HG03045 (cell line): ENCODE results near the gene DHRS1.
"Not testable (repeated sequence)": the region's sequence is repeated elsewhere in the genome, so short reads cannot be mapped to it uniquely, and the experiment has no call there.

Source experiments
- ATAC-seq: cut with Tn5 transposase; IDR thresholded peaks from one replicate; pipeline ENCODE4 v1.9.1; 2021; ENCODE audit warnings: mild to moderate bottlenecking, moderate library complexity; ENCODE audit not compliant: unreplicated experiment

DHRS1 gene

DNA sequence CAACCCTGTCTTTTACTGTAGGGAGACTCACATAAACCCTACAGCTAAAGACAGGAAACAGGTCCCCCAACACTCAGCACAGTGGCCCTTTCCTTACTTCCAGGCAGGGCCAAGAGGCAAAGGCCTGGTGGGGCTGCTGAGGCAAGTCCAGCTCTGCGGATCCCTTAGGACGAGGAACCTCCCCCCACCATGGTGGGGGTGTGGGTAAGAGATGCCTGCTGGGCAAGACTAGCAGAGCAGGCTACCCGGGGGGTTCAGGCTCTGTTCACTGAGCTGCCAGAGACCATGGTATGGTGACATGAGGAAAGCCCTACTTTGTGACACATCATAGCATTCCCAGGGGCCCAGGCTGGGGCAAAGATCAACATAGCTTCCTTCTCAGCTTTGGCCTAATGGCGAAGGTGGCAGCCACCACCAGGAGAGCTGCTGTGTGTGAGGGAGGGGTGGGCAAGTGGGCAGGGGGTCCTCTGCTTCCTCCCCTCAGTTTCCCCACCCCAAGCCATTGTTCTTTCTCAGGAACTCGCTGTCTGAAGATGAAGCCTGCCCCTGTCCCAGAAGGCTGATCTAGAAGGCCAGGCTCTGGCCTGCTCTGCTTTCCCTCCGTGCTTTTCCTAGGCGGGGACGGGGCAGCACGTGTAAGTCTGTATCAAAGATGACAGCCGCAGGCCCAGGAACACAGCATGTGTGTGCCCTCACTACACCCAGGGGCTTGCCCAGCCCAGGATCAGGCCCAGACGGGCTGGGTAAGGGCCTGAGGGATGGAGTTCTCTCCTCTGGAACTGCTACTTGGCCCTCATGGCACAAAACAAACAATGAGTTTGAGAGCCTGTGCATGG is 47.1 kb downstream of the DHRS1 start:
- no peak for ATAC-seq

DNA sequence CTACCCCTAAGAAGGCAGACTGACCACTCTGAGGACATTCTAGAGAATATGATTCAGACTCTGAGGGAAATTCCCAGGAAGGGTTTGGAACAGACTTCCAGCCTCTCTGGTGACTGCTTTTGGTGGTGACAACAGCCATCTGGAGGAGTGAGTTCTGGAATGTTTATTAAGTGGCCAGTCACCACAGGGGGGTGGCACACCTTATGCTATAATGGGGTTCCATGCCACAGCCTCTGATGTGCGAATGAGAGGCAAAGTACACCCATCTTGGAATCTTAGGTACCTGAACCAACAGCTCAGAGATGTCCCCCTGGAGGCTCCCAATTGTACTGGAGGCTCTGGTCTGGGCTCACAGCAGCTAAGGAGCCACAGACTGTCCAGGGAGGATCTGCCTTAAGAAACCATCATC is 47.7 kb downstream of the DHRS1 start:
- ATAC-seq = no peak

DNA sequence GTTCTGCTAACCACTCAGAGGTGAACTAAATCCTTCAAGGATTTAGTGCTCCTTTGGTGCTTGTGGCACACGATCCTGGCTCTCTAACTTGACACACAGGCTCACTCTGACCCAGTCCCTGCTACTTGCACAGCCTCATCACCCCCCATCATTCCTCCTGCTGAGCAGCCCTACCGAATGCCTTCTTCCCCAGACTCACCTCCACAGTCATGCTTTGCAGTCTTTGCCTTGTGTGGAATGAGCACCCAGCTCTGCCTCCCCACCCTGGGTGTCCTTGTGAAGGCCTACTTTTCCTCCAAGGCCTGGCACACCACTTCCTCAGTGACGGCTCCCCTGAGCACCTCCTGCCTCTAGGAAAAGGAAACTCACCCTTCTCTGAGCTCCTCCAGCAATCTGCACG is 49.2 kb downstream of the DHRS1 start:
- ATAC-seq = no peak

DNA sequence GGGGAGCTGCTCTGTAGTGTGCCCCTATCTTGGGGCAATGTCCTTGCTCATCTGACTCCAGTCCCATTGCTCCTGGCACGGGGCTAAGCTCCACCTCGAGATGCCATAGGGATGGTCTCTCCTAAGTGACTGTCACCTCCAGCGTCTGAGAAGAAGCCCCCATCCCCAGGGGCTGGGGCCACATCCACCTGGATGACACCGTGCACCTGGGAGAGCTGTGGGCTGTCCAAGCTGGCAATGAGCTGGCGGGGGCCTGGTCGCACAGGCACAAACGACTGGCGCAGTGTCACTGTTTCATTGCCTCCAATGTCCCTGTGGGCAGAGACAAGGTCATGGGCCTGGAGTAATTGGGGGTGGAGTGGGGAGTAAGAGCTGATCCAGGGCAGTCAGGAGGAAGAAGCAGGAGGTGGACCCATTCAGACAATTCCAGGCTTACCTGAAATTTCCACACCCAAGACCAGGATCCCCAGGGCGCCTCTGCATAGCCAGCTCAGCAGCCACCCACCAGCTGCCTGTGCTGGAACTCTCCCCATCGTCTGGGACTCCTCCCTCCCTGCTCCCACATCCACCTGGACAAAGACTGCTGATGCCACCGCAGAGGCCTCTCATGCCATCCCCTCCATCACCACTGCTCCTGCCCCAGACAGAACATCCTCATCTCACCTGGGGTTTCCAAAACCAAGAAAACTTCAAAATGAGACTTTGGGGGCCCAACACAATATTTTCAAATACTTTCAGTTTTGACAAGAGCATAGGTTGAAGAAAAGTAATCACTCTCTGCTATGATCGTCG is 50.2 kb downstream of the DHRS1 start:
- ATAC-seq = no peak

DNA sequence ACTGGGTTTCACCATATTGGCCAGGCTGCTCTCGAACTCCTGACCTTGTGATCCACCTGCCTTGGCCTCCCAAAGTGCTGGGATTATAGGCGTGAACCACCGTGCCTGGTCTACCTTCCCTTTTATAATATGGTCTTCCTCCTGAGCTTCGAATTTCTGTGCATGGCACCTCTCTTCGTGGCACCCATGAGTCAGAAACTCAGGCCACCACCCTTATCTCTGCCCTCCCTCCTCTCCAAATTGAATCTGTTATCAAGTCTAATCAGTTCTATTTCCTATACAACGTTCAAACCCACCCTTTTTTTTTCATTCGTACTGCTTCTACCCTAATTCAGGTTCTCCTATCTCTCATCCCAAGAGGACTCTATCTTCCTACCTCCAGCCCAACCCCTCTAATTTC is 52.2 kb downstream of the DHRS1 start:
- ATAC-seq = no peak

DNA sequence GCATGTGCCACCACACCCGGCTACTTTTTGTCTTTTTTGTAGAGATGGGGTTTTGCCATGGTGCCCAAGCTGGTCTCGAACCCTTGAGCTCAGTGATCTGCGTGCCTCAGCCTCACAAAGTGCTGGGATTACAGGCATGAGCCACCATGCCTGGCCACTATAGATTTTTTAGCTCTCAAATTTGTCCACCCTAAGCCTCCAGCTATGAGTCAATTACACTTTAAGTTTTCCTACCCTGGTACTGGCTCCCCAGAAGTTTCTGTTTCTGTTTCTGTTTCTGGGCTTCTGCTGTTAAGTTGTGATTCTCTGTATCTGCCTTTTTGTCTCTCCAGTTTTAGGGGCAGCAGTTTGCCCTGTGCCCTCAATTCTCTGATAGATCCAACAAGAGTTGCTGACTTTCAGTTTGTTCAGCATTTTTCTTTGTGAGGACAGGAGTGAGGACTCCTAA is 52.8 kb downstream of the DHRS1 start:
- no peak for ATAC-seq

DNA sequence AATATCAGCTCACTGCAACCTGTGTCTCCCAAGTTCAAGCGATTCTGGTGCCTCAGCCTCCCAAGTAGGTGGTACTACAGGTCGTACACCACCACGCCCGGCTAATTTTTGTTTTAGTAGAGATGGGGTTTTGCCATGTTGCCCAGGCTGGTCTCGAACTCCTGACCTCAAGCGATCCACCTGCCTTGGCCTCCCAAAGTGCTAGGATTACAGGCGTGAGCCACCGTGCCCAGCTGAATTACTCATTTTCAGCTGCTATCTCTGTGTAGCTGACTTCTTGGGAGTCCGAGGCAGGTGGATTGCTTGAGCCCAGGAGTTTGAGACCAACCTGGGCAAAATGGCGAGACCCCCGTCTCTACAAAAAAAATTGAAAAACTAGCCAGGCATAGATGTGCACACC is 54.2 kb downstream of the DHRS1 start:
- not testable (repeated sequence) for ATAC-seq

DNA sequence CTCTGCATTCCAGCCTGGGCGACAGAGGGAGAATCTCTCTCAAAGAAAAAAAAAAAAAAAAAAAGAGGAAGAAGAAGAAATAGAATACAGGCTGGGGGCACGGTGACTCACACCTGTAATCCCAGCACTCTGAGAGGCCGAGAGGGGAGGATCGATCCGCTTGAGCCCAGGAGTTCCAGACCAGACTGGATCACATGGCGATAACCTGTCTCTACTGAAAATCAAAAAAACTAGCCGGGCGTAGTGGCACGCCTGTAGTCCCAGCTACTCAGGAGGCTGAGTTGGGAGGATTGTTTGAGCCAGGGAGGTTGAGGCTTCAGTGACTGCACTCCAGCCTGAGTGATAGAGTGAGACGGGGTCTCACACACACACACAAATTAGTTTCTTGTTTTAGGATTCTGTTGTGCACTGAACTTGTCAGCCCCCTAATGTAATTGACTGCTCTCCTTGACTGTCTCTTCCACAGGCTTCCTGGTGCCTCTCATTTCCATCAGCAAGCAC is 56.2 kb downstream of the DHRS1 start:
- ATAC-seq = no peak

DNA sequence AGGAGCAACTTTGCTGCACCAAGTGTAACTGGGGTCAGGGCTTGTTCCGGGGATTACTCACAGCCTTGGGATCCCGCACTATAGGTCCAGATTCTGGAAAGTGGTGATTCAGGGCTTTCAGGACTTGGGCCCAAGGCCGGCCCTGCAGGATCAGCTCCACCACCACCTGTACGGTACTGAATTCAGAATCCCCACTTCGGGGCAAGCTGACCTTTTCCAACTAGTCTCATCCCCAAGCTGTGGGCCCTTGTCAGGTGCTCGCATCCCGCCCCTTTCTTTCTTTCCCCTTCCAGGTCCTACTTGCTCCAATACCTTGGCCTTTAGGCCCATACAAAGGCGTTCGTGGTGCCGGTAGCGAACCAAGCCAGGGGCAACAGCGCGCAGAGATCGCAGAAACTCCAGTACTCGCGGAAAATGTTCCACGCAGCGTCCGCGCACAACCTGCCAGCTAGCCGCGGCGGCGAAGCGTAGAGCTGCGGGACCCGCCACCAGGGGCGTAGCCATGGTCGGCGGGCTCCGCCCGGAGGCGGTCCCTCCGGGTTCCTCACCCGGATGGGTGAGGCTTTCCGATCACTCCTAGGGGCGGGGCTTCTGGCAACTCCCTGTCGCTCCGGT is 57.6 kb downstream of the DHRS1 start:
- ATAC-seq = peak; percentile 79
